Adrenal gland (tissue), 12 donors: ENCODE results near the gene SULF2. TPM values are rescaled to one million over a fixed set of nuclear protein-coding genes. Genes with fewer than 3 reads are reported as not detected.

Experiments used
- DNase-seq, 7 donors: peaks; one replicate each; pipeline ENCODE4 v3.0.0-alpha.2; 2019 to 2020
- H3K27ac ChIP-seq, 5 donors: fragments of 200-600 bp; sonication (generic) in 4 of 5; 1 replicate in 3 of 5; 2 replicates in 2 of 5; pipeline versions ENCODE4 v1.5.1 to v1.8.0; 2016 to 2020; ENCODE audit warnings: mild to moderate bottlenecking in 1 of 5
- H3K27me3 ChIP-seq: fragments of 200-600 bp; 2 replicates; pipeline ENCODE4 v1.8.0; 2021
- H3K36me3 ChIP-seq, 2 donors: fragments of 200-600 bp; replicated peaks in 1 of 2; 1 replicate in 1 of 2; 2 replicates in 1 of 2; pipeline versions ENCODE4 v1.5.1 to v1.8.0; 2018 to 2022
- H3K4me1 ChIP-seq, 2 donors: fragments of 200-600 bp; replicated peaks in 1 of 2; 1 replicate in 1 of 2; 2 replicates in 1 of 2; pipeline versions ENCODE4 v1.5.1 to v1.8.0; 2018 to 2021
- H3K4me3 ChIP-seq, 4 donors: fragments of 200-600 bp; sonication (generic) in 3 of 4; one replicate each; pipeline ENCODE4 v1.5.1; 2016 to 2018
- H3K9me3 ChIP-seq, 3 donors: fragments of 200-600 bp; sonication (generic) in 1 of 3; replicated peaks in 1 of 3; 1 replicate in 2 of 3; 2 replicates in 1 of 3; pipeline versions ENCODE4 v1.5.1 to v1.8.0; 2016 to 2021
- CTCF ChIP-seq, 6 experiments: fragments of 450-650 bp in 4 of 6; fragments of 200-600 bp in 2 of 6; sonication (generic) in 1 of 6; IDR thresholded peaks; 1 replicate in 5 of 6; 2 replicates in 1 of 6; pipeline versions ENCODE4 v1.5.1 to v1.8.0; 2016 to 2021; ENCODE audit warnings: antibody characterized with exemption in 6 of 6, mild to moderate bottlenecking in 2 of 6, moderate library complexity in 1 of 6
- POLR2A ChIP-seq, 2 donors: fragments of 450-650 bp; IDR thresholded peaks; one replicate each; pipeline ENCODE4 v1.6.1; 2017; ENCODE audit warnings: antibody characterized with exemption in 2 of 2, mild to moderate bottlenecking in 2 of 2, moderate library complexity in 1 of 2
- WGBS, 4 donors: extraction: QIAGEN DNeasy Blood & Tissue Kit in 2 of 4; methylation state at CpG; one replicate each; pipeline versions ENCODE4 v1.1.5 to v1.1.7; 2013 to 2017; 5-methylcytosine and 5-hydroxymethylcytosine counted together
- intact Hi-C, 2 donors: fragments of 100-400 bp; cut with DNase I; formaldehyde crosslinking; loops; one replicate each; pipeline versions ENCODE4 v1.14.1 to v1.15.0; 2022 to 2023
- polyA plus RNA-seq, 3 donors: library from polyadenylated mRNA; stranded (reverse); fragments of 200-250 nt in 2 of 3; fragments of 350-450 nt in 1 of 3; fragmentation: Illumina TruSeq in 1 of 3; extraction: RNeasy Lipid Tissue Mini Kit (QIAGEN cat#74804) in 1 of 3; gene quantifications; one replicate each; pipeline ENCODE4 v1.2.3, GENCODE V29; 2013 to 2014
- total RNA-seq, 9 donors: library from RNA; depleted of rRNA in 4 of 9; stranded (reverse); fragments of >200 nt in 4 of 9; fragments of 120-200 nt in 1 of 9; fragmentation: NEBNext Ultra II Directional in 1 of 9; extraction: Animal tissue kit (Norgen Biotek cat#: 25700) in 1 of 9; gene quantifications; one replicate each; pipeline versions ENCODE4 v1.1.0 to v1.2.4, GENCODE V29; 2013 to 2023
- donor health status: healthy with polysubstance abuse.
- donor health status: Bipolar disorder and iron deficiency.
- donor health status: DM: yes; HTN: yes; CAD: no.
- donor health status: DM: no; HTN: no; CAD: no.
- donor health status: DM: no; HTN: no; CAD: no.
- donor health status: DM: yes; HTN: yes; CAD: no.

The SULF2 gene
- total and polyA plus RNA-seq, 12 donors = 13.5 to 42.5 (median 25.6) TPM

- DNase-seq = no peak
- no peak for TF ChIP-seq POLR2A (IDR thresholded peaks at IDR 0.05)
- TF ChIP-seq CTCF (IDR thresholded peaks at IDR 0.05) = no peak
- H3K4me3 ChIP-seq = no peak overlapping the region
- H3K27me3 ChIP-seq = no peaks in the 10 kb centered on the region
- no peak overlapping the region for H3K27ac ChIP-seq
- intact Hi-C loops = no loop called here
- H3K9me3 ChIP-seq = no peaks in the 10 kb centered on the region
- 75 to 89% (median 81%) methylated on average over 7 of the region's 7 CpGs for WGBS, 4 donors
- H3K36me3 ChIP-seq = no peaks in the 10 kb centered on the region
- H3K4me1 ChIP-seq = peaks cover 0 to 5% of the 10 kb centered on the region in 2 donors
These were observed 20.0 kb downstream of the SULF2 start for GRCh38 chr20:47765271-47765670.

GRCh38 chr20:47764154-47764733 is 21.0 kb downstream of the SULF2 start:
- DNase-seq = no peak
- Histone ChIP-seq H3K36me3 (no peaks in the 10 kb centered on the region), H3K9me3 (no peaks in the 10 kb centered on the region), H3K4me1 (peaks cover 0 to 5% of the 10 kb centered on the region in 2 donors), H3K4me3 (no peak overlapping the region), H3K27me3 (no peaks in the 10 kb centered on the region), H3K27ac (no peak overlapping the region)
- 83 to 96% (median 85%) methylated on average over 8 of the region's 8 CpGs for WGBS, 4 donors
- no peak for TF ChIP-seq POLR2A (IDR thresholded peaks at IDR 0.05)
- no peak for TF ChIP-seq CTCF (IDR thresholded peaks at IDR 0.05)
- intact Hi-C loops = no loop called here

- intact Hi-C loops = no loop called here
- Histone ChIP-seq H3K4me1 (peaks cover 0 to 7% of the 10 kb centered on the region in 2 donors), H3K4me3 (no peak overlapping the region), H3K27me3 (no peaks in the 10 kb centered on the region), H3K36me3 (no peaks in the 10 kb centered on the region), H3K27ac (peak overlapping the region in 1 of 5 donors; percentile 5), H3K9me3 (no peaks in the 10 kb centered on the region)
- TF ChIP-seq CTCF (IDR thresholded peaks at IDR 0.05) = no peak
- no peak for TF ChIP-seq POLR2A (IDR thresholded peaks at IDR 0.05)
- 26 to 42% (median 35%) methylated on average over 13 of the region's 13 CpGs for WGBS, 4 donors
- DNase-seq = peak in 5 of 7 donors; percentile 20 to 76 (median 44)
These were observed 22.5 kb downstream of the SULF2 start for GRCh38 chr20:47762699-47763268.

GRCh38 chr20:47761482-47762047 is 23.7 kb downstream of the SULF2 start:
- Histone ChIP-seq H3K36me3 (no peaks in the 10 kb centered on the region), H3K27ac (no peak overlapping the region), H3K4me3 (no peak overlapping the region), H3K27me3 (no peaks in the 10 kb centered on the region), H3K4me1 (peaks cover 0 to 7% of the 10 kb centered on the region in 2 donors), H3K9me3 (no peaks in the 10 kb centered on the region)
- DNase-seq = no peak
- intact Hi-C loops = no loop called here
- TF ChIP-seq CTCF (IDR thresholded peaks at IDR 0.05) = no peak
- TF ChIP-seq POLR2A (IDR thresholded peaks at IDR 0.05) = no peak
- 72 to 84% (median 79%) methylated on average over 11 of the region's 11 CpGs for WGBS, 4 donors
